SK-N-SH treated with all-trans-retinoic acid at 6 μM for 48 hours (cell line): ENCODE measurements around the gene MICA.

Experiments used
- ATAC-seq: fragments of 200-7000 bp; cut with Tn5 transposase; 3 replicates; pipeline ENCODE4 v1.9.1; 2020; ENCODE audit warnings: mild to moderate bottlenecking, moderate library complexity
- ARNTL ChIP-seq: fragments of 450-650 bp; formaldehyde crosslinking; IDR thresholded peaks from 2 replicates; pipeline ENCODE4 v1.5.0; 2020; ENCODE audit warnings: low read depth, mild to moderate bottlenecking, moderate library complexity, borderline replicate concordance
- BACH2 ChIP-seq: fragments of 250-450 bp; sonication (Bioruptor Pico); IDR thresholded peaks from 2 replicates; pipeline ENCODE4 v1.9.0; 2021; ENCODE audit warnings: mild to moderate bottlenecking, borderline replicate concordance
- CSDC2 ChIP-seq: fragments of 250-450 bp; sonication (Bioruptor Pico); IDR thresholded peaks from 2 replicates; pipeline ENCODE4 v1.5.0; 2020; ENCODE audit warnings: mild to moderate bottlenecking, moderate library complexity
- ESRRG ChIP-seq: fragments of 250-450 bp; sonication (Bioruptor Pico); IDR thresholded peaks from 2 replicates; pipeline ENCODE4 v1.6.1; 2021; ENCODE audit warnings: mild to moderate bottlenecking
- GLIS3 ChIP-seq: fragments of 250-450 bp; sonication (Bioruptor Pico); IDR thresholded peaks from 2 replicates; pipeline ENCODE4 v1.5.0; 2020; ENCODE audit warnings: mild to moderate bottlenecking, moderate library complexity
- ISL1 ChIP-seq: fragments of 250-450 bp; sonication (Bioruptor Pico); IDR thresholded peaks from 2 replicates; pipeline ENCODE4 v2.1.2; 2022; ENCODE audit warnings: mild to moderate bottlenecking, moderate library complexity
- OSR1 ChIP-seq: fragments of 250-450 bp; sonication (Bioruptor Pico); IDR thresholded peaks from 2 replicates; pipeline ENCODE4 v1.8.0; 2022; ENCODE audit warnings: moderate library complexity, mild to moderate bottlenecking, inconsistent platforms
- PPARA ChIP-seq: fragments of 250-450 bp; sonication (Bioruptor Pico); IDR thresholded peaks from 2 replicates; pipeline ENCODE4 v1.5.0; 2020; ENCODE audit warnings: mild to moderate bottlenecking, borderline replicate concordance
- RARB ChIP-seq: fragments of 250-450 bp; sonication (Bioruptor Pico); IDR thresholded peaks from 2 replicates; pipeline ENCODE4 v1.8.0; 2021; ENCODE audit warnings: mild to moderate bottlenecking, moderate library complexity
- SNAI2 ChIP-seq: fragments of 250-450 bp; sonication (Bioruptor Pico); IDR thresholded peaks from 2 replicates; pipeline ENCODE4 v1.5.0; 2020; ENCODE audit warnings: mild to moderate bottlenecking, moderate library complexity
- TCF4 ChIP-seq: fragments of 250-450 bp; sonication (Bioruptor Pico); IDR thresholded peaks from 2 replicates; pipeline ENCODE4 v1.8.0; 2021; ENCODE audit warnings: mild to moderate bottlenecking, moderate library complexity, borderline replicate concordance
- TOX ChIP-seq: fragments of 250-450 bp; sonication (Bioruptor Pico); IDR thresholded peaks from 2 replicates; pipeline ENCODE4 v1.8.0; 2021; ENCODE audit warnings: mild to moderate bottlenecking, moderate library complexity, borderline replicate concordance
- ZC3H10 ChIP-seq: fragments of 250-450 bp; sonication (Bioruptor Pico); IDR thresholded peaks from 2 replicates; pipeline ENCODE4 v1.5.1; 2021; ENCODE audit warnings: mild to moderate bottlenecking, moderate library complexity
- ZFP3 ChIP-seq: fragments of 250-450 bp; sonication (Bioruptor Pico); IDR thresholded peaks from 2 replicates; pipeline ENCODE4 v1.5.0; 2020; ENCODE audit warnings: mild to moderate bottlenecking, moderate library complexity
- ZNF565 ChIP-seq: fragments of 450-650 bp; formaldehyde crosslinking; conservative IDR thresholded peaks from 2 replicates; pipeline ENCODE4 v1.5.0; 2020; ENCODE audit warnings: low read depth, mild to moderate bottlenecking, moderate library complexity
- ZNF70 ChIP-seq: fragments of 450-650 bp; formaldehyde crosslinking; IDR thresholded peaks from 2 replicates; pipeline ENCODE4 v1.5.0; 2020; ENCODE audit warnings: mild to moderate bottlenecking, moderate library complexity
- ZNF8 ChIP-seq: fragments of 450-650 bp; formaldehyde crosslinking; IDR thresholded peaks from 2 replicates; pipeline ENCODE4 v1.5.0; 2020; ENCODE audit warnings: mild to moderate bottlenecking, moderate library complexity
- TF ChIP-seq, protein P1 (sequence below): fragments of 250-450 bp; sonication (Bioruptor Pico); IDR thresholded peaks from 2 replicates; pipeline ENCODE4 v1.8.0; 2020; ENCODE audit warnings: mild to moderate bottlenecking, moderate library complexity, borderline replicate concordance
- TF ChIP-seq, protein P2 (sequence below): fragments of 250-450 bp; sonication (Bioruptor Pico); IDR thresholded peaks from 2 replicates; pipeline ENCODE4 v1.5.0; 2020; ENCODE audit warnings: mild to moderate bottlenecking, moderate library complexity
- TF ChIP-seq, protein P3 (sequence below): fragments of 250-450 bp; sonication (Bioruptor Pico); IDR thresholded peaks from 2 replicates; pipeline ENCODE4 v1.5.1; 2021; ENCODE audit warnings: mild to moderate bottlenecking, moderate library complexity
- TF ChIP-seq, protein P4 (sequence below): fragments of 250-450 bp; sonication (Bioruptor Pico); IDR thresholded peaks from 2 replicates; pipeline ENCODE4 v1.8.0; 2021; ENCODE audit warnings: low read depth, mild to moderate bottlenecking, moderate library complexity, borderline replicate concordance

Gene MICA

DNA sequence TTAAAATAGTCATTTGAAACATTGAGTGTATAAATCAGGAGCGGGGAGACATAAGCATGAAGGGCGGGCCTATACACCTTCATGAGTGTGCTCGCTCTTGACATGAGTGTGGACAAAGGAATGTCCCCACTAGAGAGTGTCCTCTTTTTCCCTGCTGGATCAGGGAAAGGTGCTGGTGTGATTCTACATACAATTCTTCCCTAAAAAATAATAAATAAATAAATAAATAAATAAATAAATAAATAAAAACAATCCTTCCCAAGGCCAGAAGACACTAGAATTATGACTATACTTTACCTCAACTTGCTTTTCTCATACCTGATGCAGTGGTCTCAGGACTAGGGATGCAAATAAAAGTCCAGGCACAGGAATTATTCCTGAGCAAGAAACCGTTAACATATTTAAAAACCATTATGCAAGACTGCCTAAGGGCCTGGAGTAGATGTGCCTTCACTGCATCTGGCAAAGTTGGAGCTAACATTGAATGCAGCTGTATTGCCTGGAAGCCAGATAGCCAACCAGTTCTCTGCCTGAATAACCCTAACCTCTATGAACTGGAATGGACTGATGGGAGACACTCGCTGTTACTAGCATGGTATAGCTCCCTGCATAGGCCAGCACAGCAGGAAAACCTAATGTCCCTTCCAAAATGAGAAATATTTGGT lies 57.1 kb downstream of the MICA start (continued):
- TF ChIP-seq, protein P1, sequence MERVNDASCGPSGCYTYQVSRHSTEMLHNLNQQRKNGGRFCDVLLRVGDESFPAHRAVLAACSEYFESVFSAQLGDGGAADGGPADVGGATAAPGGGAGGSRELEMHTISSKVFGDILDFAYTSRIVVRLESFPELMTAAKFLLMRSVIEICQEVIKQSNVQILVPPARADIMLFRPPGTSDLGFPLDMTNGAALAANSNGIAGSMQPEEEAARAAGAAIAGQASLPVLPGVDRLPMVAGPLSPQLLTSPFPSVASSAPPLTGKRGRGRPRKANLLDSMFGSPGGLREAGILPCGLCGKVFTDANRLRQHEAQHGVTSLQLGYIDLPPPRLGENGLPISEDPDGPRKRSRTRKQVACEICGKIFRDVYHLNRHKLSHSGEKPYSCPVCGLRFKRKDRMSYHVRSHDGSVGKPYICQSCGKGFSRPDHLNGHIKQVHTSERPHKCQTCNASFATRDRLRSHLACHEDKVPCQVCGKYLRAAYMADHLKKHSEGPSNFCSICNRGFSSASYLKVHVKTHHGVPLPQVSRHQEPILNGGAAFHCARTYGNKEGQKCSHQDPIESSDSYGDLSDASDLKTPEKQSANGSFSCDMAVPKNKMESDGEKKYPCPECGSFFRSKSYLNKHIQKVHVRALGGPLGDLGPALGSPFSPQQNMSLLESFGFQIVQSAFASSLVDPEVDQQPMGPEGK (CRISPR knock-in tag), result no peak
- TF ChIP-seq ZC3H10 (CRISPR knock-in tag) (no peak), SNAI2 (CRISPR knock-in tag) (no peak), OSR1 (CRISPR knock-in tag) (no peak), CSDC2 (CRISPR knock-in tag) (no peak), ZNF70 (CRISPR knock-in tag) (no peak), ZFP3 (no peak)

DNA sequence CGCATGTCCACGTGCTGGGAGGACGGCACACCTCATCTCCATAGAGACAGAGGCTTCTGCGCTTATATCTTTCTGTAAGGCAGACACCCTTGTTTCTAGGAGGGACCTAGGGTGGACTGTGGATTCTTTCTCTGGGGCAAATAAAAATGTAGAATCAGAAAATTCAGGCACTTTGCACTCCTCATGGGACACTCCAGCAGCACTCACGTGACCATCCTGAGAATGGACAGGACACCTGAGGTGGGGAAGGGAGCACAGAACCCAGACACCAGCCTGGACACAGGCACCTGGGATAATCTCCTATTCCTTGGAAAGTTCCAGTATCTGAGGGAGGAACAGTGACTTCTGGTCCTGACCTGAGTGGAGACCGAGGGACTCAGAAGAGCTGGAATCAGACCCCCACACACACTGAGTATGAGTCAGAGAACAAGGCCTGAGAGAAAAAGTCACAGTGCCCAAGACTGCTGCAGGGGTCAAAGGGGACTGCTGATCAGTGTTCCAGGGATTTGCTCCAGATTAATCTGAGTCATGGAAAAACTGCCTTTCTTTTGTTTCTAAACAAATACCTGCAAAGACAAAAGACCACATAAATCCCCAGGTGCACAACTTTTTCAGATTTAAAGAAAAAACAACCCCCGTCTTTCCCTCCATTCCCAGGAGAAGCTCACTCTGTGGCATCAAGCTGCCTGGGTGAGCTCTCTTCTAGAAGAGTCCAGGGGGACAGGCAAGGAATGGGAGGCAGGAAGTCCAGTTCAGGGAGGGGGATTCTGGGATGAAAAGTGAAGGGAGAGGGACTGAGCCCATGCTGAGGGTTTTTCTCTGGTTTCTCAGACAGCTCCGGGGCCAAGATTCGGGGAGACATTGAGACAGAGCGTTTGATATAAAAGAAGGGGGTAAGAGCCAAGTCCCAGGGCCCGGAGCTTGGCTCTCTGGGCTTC lies 58.9 kb downstream of the MICA start:
- no peak for TF ChIP-seq GLIS3
- no peak for TF ChIP-seq ZNF565 (CRISPR knock-in tag)
- TF ChIP-seq, protein P2, sequence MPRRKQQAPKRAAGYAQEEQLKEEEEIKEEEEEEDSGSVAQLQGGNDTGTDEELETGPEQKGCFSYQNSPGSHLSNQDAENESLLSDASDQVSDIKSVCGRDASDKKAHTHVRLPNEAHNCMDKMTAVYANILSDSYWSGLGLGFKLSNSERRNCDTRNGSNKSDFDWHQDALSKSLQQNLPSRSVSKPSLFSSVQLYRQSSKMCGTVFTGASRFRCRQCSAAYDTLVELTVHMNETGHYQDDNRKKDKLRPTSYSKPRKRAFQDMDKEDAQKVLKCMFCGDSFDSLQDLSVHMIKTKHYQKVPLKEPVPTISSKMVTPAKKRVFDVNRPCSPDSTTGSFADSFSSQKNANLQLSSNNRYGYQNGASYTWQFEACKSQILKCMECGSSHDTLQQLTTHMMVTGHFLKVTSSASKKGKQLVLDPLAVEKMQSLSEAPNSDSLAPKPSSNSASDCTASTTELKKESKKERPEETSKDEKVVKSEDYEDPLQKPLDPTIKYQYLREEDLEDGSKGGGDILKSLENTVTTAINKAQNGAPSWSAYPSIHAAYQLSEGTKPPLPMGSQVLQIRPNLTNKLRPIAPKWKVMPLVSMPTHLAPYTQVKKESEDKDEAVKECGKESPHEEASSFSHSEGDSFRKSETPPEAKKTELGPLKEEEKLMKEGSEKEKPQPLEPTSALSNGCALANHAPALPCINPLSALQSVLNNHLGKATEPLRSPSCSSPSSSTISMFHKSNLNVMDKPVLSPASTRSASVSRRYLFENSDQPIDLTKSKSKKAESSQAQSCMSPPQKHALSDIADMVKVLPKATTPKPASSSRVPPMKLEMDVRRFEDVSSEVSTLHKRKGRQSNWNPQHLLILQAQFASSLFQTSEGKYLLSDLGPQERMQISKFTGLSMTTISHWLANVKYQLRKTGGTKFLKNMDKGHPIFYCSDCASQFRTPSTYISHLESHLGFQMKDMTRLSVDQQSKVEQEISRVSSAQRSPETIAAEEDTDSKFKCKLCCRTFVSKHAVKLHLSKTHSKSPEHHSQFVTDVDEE (CRISPR knock-in tag), result no peak
- no peak for TF ChIP-seq TCF4
- no peak for TF ChIP-seq ZC3H10 (CRISPR knock-in tag)
- no peak for TF ChIP-seq RARB (CRISPR knock-in tag)
- TF ChIP-seq PPARA (CRISPR knock-in tag), result no peak
- no peak for TF ChIP-seq ZNF8 (CRISPR knock-in tag)
- no peak for TF ChIP-seq ZFP3
- TF ChIP-seq ISL1 (CRISPR knock-in tag), result no peak
- ATAC-seq, result no peak; the same call in 2 of the 3 replicates

DNA sequence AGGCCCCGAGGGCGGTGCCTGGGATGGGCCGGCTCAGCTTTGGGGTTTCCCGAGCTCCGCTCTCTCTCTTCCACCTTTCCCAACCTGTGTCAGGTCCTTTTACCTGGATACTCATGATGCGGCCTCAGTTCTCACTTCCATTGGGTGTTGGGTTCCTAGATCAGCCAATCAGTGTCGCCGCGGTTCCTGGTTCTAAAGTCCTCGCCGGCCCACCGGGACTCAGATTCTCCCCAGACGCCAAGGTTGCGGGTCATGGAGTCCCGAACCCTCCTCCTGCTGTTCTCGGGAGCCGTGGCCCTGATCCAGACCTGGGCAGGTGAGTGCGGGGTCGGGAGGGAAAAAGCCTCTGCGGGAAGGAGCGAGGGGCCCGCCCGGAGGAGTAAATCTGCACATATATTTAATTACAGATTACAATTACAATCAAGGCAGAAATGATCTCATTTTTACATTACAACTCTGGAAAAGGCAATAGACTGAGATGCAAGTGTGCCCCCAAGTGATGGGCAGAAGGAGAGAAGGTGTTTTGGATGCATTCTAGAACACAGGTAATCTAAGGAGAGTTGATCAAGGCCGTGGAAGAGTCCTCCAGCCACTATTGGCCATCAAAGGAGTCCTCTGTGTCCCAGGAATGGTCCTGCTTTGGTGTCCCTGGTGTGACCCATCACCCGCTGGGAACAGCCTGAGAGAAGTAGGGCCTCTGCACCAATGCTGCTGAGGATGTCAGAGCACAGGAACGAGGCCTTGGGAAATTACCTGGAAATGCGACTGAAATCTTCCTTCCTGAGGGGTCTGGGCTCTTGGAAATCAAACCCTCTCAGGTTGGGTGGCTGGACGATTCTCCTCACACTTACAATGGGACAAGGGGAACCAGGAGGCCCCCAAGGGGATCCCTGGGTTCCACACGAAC lies 59.8 kb downstream of the MICA start:
- peak; percentile 100 for ATAC-seq
- TF ChIP-seq ZNF8 (CRISPR knock-in tag), result no peak
- TF ChIP-seq SNAI2 (CRISPR knock-in tag), result no peak
- TF ChIP-seq BACH2 (CRISPR knock-in tag), result no peak
- TF ChIP-seq, protein P2 (CRISPR knock-in tag), result no peak
- TF ChIP-seq, protein P3, sequence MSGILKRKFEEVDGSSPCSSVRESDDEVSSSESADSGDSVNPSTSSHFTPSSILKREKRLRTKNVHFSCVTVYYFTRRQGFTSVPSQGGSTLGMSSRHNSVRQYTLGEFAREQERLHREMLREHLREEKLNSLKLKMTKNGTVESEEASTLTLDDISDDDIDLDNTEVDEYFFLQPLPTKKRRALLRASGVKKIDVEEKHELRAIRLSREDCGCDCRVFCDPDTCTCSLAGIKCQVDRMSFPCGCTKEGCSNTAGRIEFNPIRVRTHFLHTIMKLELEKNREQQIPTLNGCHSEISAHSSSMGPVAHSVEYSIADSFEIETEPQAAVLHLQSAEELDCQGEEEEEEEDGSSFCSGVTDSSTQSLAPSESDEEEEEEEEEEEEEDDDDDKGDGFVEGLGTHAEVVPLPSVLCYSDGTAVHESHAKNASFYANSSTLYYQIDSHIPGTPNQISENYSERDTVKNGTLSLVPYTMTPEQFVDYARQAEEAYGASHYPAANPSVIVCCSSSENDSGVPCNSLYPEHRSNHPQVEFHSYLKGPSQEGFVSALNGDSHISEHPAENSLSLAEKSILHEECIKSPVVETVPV (CRISPR knock-in tag), result no peak
- TF ChIP-seq, protein P4, sequence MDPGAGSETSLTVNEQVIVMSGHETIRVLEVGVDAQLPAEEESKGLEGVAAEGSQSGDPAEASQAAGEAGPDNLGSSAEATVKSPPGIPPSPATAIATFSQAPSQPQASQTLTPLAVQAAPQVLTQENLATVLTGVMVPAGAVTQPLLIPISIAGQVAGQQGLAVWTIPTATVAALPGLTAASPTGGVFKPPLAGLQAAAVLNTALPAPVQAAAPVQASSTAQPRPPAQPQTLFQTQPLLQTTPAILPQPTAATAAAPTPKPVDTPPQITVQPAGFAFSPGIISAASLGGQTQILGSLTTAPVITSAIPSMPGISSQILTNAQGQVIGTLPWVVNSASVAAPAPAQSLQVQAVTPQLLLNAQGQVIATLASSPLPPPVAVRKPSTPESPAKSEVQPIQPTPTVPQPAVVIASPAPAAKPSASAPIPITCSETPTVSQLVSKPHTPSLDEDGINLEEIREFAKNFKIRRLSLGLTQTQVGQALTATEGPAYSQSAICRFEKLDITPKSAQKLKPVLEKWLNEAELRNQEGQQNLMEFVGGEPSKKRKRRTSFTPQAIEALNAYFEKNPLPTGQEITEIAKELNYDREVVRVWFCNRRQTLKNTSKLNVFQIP (CRISPR knock-in tag), result no peak
- TF ChIP-seq GLIS3, result no peak
- TF ChIP-seq RARB (CRISPR knock-in tag), result no peak
- TF ChIP-seq ESRRG (CRISPR knock-in tag), result no peak
- no peak for TF ChIP-seq ARNTL (CRISPR knock-in tag)
- no peak for TF ChIP-seq ISL1 (CRISPR knock-in tag)
- no peak for TF ChIP-seq TOX (CRISPR knock-in tag)
- TF ChIP-seq ZFP3, result no peak
- TF ChIP-seq PPARA (CRISPR knock-in tag), result no peak
